OCI-LY1 (cell line): ENCODE results near the gene P2RX4.
"Not testable (repeated sequence)": the region's sequence is repeated elsewhere in the genome, so short reads cannot be mapped to it uniquely, and the experiment has no call there.

Experiments
- CTCF ChIP-seq: fragments of 200-600 bp; sonication (generic), shearing (Covaris generic); IDR thresholded peaks from 2 replicates; pipeline ENCODE4 v1.5.1; 2017; ENCODE audit warnings: mild to moderate bottlenecking, antibody characterized with exemption, low read length, moderate library complexity, mixed read lengths
- EZH2 ChIP-seq: fragments of 200-600 bp; sonication (generic), shearing (Covaris generic); IDR thresholded peaks from 2 replicates; pipeline ENCODE4 v1.8.0; 2017; ENCODE audit warnings: borderline replicate concordance, mixed run types, mild to moderate bottlenecking, antibody characterized with exemption, low read length, moderate library complexity, mixed read lengths

DNA sequence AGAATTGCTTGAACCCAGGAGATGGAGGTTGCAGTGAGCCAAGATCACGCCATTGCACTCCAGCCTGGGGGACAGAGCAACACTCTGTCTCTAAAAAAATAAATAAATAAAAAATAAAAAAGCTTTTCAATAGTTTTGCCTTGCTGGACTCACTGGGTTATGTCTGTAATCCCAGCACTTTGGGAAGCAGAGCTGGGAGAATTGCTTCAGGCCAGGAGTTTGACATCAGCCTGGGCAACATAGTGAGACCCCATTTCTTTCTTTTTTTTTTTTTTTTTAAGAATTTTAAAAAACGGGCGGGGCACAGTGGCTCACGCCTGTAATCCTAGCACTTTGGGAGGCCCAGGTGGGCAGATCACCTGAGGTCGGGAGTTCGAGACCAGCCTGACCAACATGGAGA is 8.8 kb upstream of the P2RX4 start:
- TF ChIP-seq CTCF, EZH2: not testable (repeated sequence)
